SK-N-SH (cell line): Measurements from ENCODE around the gene SNX17.

Experiments used
- FOXJ3 ChIP-seq: sonication (generic); formaldehyde crosslinking; IDR thresholded peaks from 2 replicates; pipeline ENCODE4 v1.5.1; 2020; ENCODE audit warnings: mild to moderate bottlenecking, missing genetic modification reagents
- TF ChIP-seq, protein P1 (sequence below): fragments of 200-600 bp; sonication (generic); IDR thresholded peaks from 2 replicates; pipeline ENCODE4 v1.6.1; 2017; ENCODE audit warnings: antibody characterized with exemption, mild to moderate bottlenecking, moderate library complexity

DNA sequence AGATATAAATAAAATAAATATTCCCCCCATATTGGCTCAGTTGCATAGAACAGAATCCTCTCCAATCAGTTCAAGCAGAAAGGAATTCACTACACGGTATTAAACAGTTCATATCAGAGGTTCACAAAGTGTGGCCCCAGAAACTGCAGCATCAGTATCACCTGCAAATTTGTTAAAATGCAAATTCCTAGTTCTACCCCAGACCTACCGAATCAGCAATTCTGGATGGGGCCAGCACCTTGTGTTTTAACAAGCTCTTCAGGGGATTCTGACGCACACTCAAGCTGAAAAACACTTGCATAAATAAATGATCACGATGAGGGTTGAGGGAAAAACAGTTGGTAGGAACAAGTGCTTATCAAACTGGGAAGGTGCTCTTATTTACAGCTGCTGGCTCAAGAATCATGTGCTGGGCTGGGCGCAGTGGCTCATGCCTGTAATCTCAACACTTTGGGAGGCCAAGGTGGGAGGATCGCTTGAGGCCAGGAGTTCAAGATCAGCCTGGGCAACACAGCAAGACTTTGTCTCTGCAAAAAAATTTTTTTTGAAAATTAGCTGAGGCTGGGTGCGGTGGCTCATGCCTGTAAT, 20.2 kb upstream of the SNX17 start:
- TF ChIP-seq, protein P1, sequence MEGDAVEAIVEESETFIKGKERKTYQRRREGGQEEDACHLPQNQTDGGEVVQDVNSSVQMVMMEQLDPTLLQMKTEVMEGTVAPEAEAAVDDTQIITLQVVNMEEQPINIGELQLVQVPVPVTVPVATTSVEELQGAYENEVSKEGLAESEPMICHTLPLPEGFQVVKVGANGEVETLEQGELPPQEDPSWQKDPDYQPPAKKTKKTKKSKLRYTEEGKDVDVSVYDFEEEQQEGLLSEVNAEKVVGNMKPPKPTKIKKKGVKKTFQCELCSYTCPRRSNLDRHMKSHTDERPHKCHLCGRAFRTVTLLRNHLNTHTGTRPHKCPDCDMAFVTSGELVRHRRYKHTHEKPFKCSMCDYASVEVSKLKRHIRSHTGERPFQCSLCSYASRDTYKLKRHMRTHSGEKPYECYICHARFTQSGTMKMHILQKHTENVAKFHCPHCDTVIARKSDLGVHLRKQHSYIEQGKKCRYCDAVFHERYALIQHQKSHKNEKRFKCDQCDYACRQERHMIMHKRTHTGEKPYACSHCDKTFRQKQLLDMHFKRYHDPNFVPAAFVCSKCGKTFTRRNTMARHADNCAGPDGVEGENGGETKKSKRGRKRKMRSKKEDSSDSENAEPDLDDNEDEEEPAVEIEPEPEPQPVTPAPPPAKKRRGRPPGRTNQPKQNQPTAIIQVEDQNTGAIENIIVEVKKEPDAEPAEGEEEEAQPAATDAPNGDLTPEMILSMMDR: no peak
- no peak for TF ChIP-seq FOXJ3
